Esophagus squamous epithelium (tissue), 5 donors: ENCODE measurements around the gene IDUA. TPM values are rescaled to one million over a fixed set of nuclear protein-coding genes. Genes with fewer than 3 reads are reported as not detected.

Experiments used
- DNase-seq: peaks from one replicate; lab custom pipeline; 2025; lab: John Stamatoyannopoulos, UW
- H3K27ac ChIP-seq, 4 donors: fragments of 200-600 bp; sonication (generic); one replicate each; pipeline ENCODE4 v1.5.1; 2016 to 2019; ENCODE audit warnings: mild to moderate bottlenecking in 1 of 4
- H3K27me3 ChIP-seq, 4 donors: fragments of 200-600 bp; sonication (generic); 1 replicate in 3 of 4; 2 replicates in 1 of 4; pipeline versions ENCODE4 v1.5.1 to v1.6.0; 2017 to 2021; ENCODE audit warnings: antibody characterized with exemption in 1 of 4
- H3K36me3 ChIP-seq, 3 donors: fragments of 200-600 bp; sonication (generic); one replicate each; pipeline ENCODE4 v1.5.1; 2016 to 2019
- H3K4me1 ChIP-seq, 3 donors: fragments of 200-600 bp; sonication (generic); one replicate each; pipeline ENCODE4 v1.5.1; 2017 to 2019
- H3K4me3 ChIP-seq, 4 donors: fragments of 200-600 bp; sonication (generic); 1 replicate in 3 of 4; 2 replicates in 1 of 4; pipeline ENCODE4 v1.5.1; 2016 to 2019; ENCODE audit warnings: mild to moderate bottlenecking in 2 of 4, moderate library complexity in 1 of 4
- H3K9me3 ChIP-seq, 3 donors: fragments of 200-600 bp; sonication (generic); one replicate each; pipeline ENCODE4 v1.5.1; 2016 to 2019
- POLR2A ChIP-seq, 4 donors: fragments of 450-650 bp; IDR thresholded peaks; one replicate each; pipeline ENCODE4 v1.6.1; 2017; ENCODE audit warnings: antibody characterized with exemption in 4 of 4, mild to moderate bottlenecking in 4 of 4, moderate library complexity in 3 of 4
- WGBS, 2 donors: methylation state at CpG; one replicate each; pipeline ENCODE4 v1.1.5; 2018; 5-methylcytosine and 5-hydroxymethylcytosine counted together
- intact Hi-C: fragments of 100-400 bp; cut with DNase I; formaldehyde crosslinking; loops from one replicate; pipeline ENCODE4 v1.15.0; 2022
- total RNA-seq, 4 donors: library from RNA; depleted of rRNA; stranded (reverse); fragments of >200 nt; gene quantifications; one replicate each; pipeline ENCODE4 v1.1.0, GENCODE V29; 2016
- TF ChIP-seq, protein P1 (sequence below), 6 experiments: fragments of 450-650 bp in 4 of 6; fragments of 200-600 bp in 2 of 6; sonication (generic) in 2 of 6; IDR thresholded peaks; one replicate each; pipeline ENCODE4 v1.5.1; 2016 to 2019; ENCODE audit warnings: antibody characterized with exemption in 6 of 6, mild to moderate bottlenecking in 4 of 6, moderate library complexity in 4 of 6
- donor health status: DM: yes; HTN: yes; CAD: no.

IDUA gene
- total RNA-seq, 4 donors from 2014 or later = 4.3 to 20.5 (median 14.1) TPM

- TF ChIP-seq, protein P1, sequence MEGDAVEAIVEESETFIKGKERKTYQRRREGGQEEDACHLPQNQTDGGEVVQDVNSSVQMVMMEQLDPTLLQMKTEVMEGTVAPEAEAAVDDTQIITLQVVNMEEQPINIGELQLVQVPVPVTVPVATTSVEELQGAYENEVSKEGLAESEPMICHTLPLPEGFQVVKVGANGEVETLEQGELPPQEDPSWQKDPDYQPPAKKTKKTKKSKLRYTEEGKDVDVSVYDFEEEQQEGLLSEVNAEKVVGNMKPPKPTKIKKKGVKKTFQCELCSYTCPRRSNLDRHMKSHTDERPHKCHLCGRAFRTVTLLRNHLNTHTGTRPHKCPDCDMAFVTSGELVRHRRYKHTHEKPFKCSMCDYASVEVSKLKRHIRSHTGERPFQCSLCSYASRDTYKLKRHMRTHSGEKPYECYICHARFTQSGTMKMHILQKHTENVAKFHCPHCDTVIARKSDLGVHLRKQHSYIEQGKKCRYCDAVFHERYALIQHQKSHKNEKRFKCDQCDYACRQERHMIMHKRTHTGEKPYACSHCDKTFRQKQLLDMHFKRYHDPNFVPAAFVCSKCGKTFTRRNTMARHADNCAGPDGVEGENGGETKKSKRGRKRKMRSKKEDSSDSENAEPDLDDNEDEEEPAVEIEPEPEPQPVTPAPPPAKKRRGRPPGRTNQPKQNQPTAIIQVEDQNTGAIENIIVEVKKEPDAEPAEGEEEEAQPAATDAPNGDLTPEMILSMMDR (IDR thresholded peaks at IDR 0.05) = no peak
- no peak for TF ChIP-seq POLR2A (IDR thresholded peaks at IDR 0.05)
These were observed 33.3 kb upstream of the IDUA start for GRCh38 chr4:953574-953915.

DNA sequence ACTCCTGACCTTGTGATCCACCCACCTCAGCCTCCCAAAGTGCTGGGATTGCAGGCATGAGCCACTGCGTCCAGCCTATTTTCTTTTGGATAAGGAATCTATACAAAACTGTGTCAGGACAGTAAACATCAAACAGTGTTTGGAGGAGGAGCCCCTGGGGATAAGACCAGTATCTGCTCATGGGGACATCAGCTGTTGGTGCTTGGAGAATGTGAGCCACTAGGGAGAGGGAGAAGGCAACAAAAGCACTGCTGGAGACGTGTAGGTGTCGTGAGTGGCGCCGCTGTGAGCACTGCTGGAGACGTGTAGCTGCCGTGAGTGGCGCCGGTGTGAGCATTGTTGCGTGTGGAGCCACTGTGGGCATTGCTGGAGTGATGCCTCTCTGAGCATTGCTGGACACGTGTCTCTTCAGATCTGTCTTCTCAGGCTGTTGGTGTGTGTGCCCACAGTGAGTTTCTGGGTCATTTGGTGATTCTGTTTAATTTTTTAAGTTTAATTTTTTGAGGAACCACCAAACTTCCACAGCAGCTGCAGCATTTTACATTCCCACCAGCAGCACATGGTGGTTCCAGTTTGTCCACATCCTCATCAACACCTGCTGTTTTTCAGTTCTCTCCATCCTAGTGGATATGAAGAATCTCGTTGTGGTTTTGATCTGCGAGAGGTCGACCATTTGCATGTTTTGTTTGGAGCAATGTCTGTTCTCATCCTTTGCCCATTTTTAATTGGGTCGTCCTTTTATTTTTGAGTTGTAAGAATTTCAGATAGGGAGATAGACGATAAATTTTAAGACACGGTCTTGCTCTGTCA lies 32.4 kb upstream of the IDUA start:
- 91 to 92% methylated on average over 16 to 17 of the region's 17 CpGs for WGBS, 2 donors

More at GRCh38 chr4:953574-953915, 33.3 kb upstream of the IDUA start:
- H3K4me1 ChIP-seq = no peaks in the 10 kb centered on the region
- intact Hi-C loops = no loop called here
- peaks cover 0 to 64% (median 7%) of the 10 kb centered on the region in 3 donors for H3K36me3 ChIP-seq
- 96 to 97% methylated on average over 13 of the region's 13 CpGs for WGBS, 2 donors
- no peaks in the 10 kb centered on the region for H3K9me3 ChIP-seq
- DNase-seq = no peak
- H3K27ac ChIP-seq = no peak overlapping the region
- no peaks in the 10 kb centered on the region for H3K27me3 ChIP-seq
- no peak overlapping the region for H3K4me3 ChIP-seq

GRCh38 chr4:955161-955921 lies 31.5 kb upstream of the IDUA start:
- Histone ChIP-seq H3K4me1 (no peaks in the 10 kb centered on the region), H3K9me3 (no peaks in the 10 kb centered on the region), H3K27ac (no peak overlapping the region), H3K4me3 (no peak overlapping the region), H3K36me3 (peaks cover 0 to 82% (median 7%) of the 10 kb centered on the region in 3 donors), H3K27me3 (no peaks in the 10 kb centered on the region)
- intact Hi-C loops = no loop called here
- WGBS, 2 donors = 94 to 100% methylated on average over 7 to 25 of the region's 33 CpGs
- no peak for DNase-seq
- TF ChIP-seq, protein P1 (IDR thresholded peaks at IDR 0.05) = no peak
- no peak for TF ChIP-seq POLR2A (IDR thresholded peaks at IDR 0.05)

More for the DNA sequence above, 32.4 kb upstream of the IDUA start:
- Histone ChIP-seq H3K9me3 (no peaks in the 10 kb centered on the region), H3K36me3 (peaks cover 0 to 72% (median 7%) of the 10 kb centered on the region in 3 donors), H3K4me1 (no peaks in the 10 kb centered on the region), H3K27me3 (no peaks in the 10 kb centered on the region), H3K27ac (no peak overlapping the region), H3K4me3 (no peak overlapping the region)
- no peak for DNase-seq
- intact Hi-C loops = no loop called here
- TF ChIP-seq, protein P1 (IDR thresholded peaks at IDR 0.05) = no peak

- Histone ChIP-seq H3K4me1 (peaks cover 0 to 2% (median 1%) of the 10 kb centered on the region in 3 donors), H3K4me3 (no peak overlapping the region), H3K27ac (no peak overlapping the region), H3K36me3 (peaks cover 0 to 87% (median 7%) of the 10 kb centered on the region in 3 donors), H3K9me3 (no peaks in the 10 kb centered on the region), H3K27me3 (no peaks in the 10 kb centered on the region)
- no peak for DNase-seq
- intact Hi-C loops = no loop called here
- TF ChIP-seq, protein P1 (IDR thresholded peaks at IDR 0.05) = no peak
- TF ChIP-seq POLR2A (IDR thresholded peaks at IDR 0.05) = no peak
- WGBS, 2 donors = 74 to 86% methylated on average over 6 to 8 of the region's 12 CpGs
These were observed 30.9 kb upstream of the IDUA start for GRCh38 chr4:955931-956381.
